HG02571 (cell line): ENCODE data around the gene SSR4.

Experiments used
- ATAC-seq: cut with Tn5 transposase; IDR thresholded peaks from one replicate; pipeline ENCODE4 v1.9.1; 2021; ENCODE audit warnings: mild to moderate bottlenecking, moderate library complexity; ENCODE audit not compliant: unreplicated experiment

Gene SSR4

GRCh38 chrX:153780678-153781427 lies 13.6 kb upstream of the SSR4 start, which contains the start of gene SRPK3:
TSS of gene SRPK3 (plus strand) at chrX:153781041. CDS start at chrX:153781087, 46 bp downstream.
- ATAC-seq, result no peak

- no peak for ATAC-seq
These were observed 12.9 kb upstream of the SSR4 start for GRCh38 chrX:153781428-153782047.

- no peak for ATAC-seq
These were observed 12.2 kb upstream of the SSR4 start for GRCh38 chrX:153782313-153782712.

GRCh38 chrX:153782871-153783270 lies 11.6 kb upstream of the SSR4 start:
- ATAC-seq, result no peak

GRCh38 chrX:153783378-153784013 lies 11.0 kb upstream of the SSR4 start:
- ATAC-seq, result no peak

GRCh38 chrX:153784325-153784967 lies 10.0 kb upstream of the SSR4 start:
- no peak for ATAC-seq

GRCh38 chrX:153786669-153787068 lies 7.8 kb upstream of the SSR4 start:
- ATAC-seq, result no peak

GRCh38 chrX:153789654-153790053 lies 4.8 kb upstream of the SSR4 start:
- ATAC-seq, result no peak

- ATAC-seq, result no peak
These were observed 3.2 kb upstream of the SSR4 start for GRCh38 chrX:153791104-153791852.

GRCh38 chrX:153792368-153792767 lies 2.1 kb upstream of the SSR4 start:
- no peak for ATAC-seq

- ATAC-seq, result no peak
These were observed 1.2 kb upstream of the SSR4 start for GRCh38 chrX:153793291-153793690.

GRCh38 chrX:153794897-153795816 lies 689 bp downstream of the SSR4 start:
- ATAC-seq, result no peak

- ATAC-seq, result no peak
These were observed 3.0 kb downstream of the SSR4 start for GRCh38 chrX:153797415-153798015.

- no peak for ATAC-seq
These were observed 4.9 kb downstream of the SSR4 start for GRCh38 chrX:153799326-153799725.

GRCh38 chrX:153800177-153800722 lies 5.8 kb downstream of the SSR4 start:
- ATAC-seq, result no peak

GRCh38 chrX:153800746-153801145 lies 6.3 kb downstream of the SSR4 start:
- ATAC-seq, result no peak

GRCh38 chrX:153801669-153802068 lies 7.2 kb downstream of the SSR4 start:
- no peak for ATAC-seq

- no peak for ATAC-seq
These were observed 8.1 kb downstream of the SSR4 start for GRCh38 chrX:153802513-153803045.
